Measurements from ENCODE around the gene CRKL.

CRKL gene

DNA sequence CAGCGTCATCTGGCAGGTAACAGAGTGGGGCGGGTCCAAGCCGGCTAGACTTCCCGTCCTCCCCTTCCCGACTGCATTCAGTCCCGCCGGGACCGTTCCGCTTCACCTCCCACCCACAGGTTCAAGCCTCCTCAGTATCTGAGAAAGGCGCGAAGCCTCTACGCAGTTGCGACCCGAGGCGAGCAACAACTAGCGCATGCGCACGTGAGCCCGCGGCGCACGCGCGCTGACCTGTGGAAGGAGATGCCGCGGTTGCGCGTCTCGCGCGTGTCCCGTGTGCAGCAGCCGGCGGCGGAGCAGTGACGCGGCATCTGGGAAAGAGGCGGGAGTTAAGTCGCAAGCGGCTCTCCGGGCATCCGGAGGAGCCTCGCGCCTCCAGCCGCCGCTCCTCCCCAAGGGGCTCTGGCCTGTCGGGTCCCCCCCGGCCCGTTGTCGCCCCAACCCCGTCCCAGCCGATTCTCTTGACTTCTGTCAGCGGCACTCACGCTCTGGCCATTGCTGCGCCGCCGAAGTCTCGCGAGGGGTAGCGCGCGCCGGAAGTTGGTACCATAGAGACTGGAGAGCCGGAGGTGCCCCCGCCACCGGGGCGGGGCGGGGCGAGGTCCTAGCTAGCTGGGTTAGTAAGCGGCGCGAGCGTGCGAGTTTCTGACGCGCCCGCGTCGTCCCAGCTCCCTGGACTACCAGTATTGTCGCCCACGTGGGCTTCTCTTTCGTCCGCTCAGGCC, 84.6 kb downstream of the CRKL start, which contains the start of gene THAP7:
Gene THAP7 (minus strand): TSS at position 518 of the 725 bp plus-strand sequence. CDS start 207 bp downstream, at position 311.
- peak within 1 kb of the TSS; percentile 99 for H3K4me3 ChIP-seq (ENCODE audit: low read depth, low read length)
- TF ChIP-seq, protein P1, sequence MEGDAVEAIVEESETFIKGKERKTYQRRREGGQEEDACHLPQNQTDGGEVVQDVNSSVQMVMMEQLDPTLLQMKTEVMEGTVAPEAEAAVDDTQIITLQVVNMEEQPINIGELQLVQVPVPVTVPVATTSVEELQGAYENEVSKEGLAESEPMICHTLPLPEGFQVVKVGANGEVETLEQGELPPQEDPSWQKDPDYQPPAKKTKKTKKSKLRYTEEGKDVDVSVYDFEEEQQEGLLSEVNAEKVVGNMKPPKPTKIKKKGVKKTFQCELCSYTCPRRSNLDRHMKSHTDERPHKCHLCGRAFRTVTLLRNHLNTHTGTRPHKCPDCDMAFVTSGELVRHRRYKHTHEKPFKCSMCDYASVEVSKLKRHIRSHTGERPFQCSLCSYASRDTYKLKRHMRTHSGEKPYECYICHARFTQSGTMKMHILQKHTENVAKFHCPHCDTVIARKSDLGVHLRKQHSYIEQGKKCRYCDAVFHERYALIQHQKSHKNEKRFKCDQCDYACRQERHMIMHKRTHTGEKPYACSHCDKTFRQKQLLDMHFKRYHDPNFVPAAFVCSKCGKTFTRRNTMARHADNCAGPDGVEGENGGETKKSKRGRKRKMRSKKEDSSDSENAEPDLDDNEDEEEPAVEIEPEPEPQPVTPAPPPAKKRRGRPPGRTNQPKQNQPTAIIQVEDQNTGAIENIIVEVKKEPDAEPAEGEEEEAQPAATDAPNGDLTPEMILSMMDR (IDR thresholded peaks at IDR 0.05; ENCODE audit: insufficient read depth, low read depth, low read length, missing control alignments) = no peak
- DNase-seq (ENCODE audit: low read depth) = peak; percentile 98
